Stimulated activated CD8-positive, alpha-beta memory T cell treated with anti-CD3 and anti-CD28 coated beads, Interleukin-7, amount 100 ng/mL, for 4 hours (primary cell): Measurements from ENCODE around the gene DYSF.

Experiments used
- DNase-seq, 2 donors: peaks; one replicate each; pipeline ENCODE4 v3.0.0-alpha.2; 2020; ENCODE audit warnings: low read depth in 2 of 2

DYSF gene

GRCh38 chr2:71552861-71553301 lies 99.5 kb downstream of the DYSF start:
- no peak for DNase-seq

DNA sequence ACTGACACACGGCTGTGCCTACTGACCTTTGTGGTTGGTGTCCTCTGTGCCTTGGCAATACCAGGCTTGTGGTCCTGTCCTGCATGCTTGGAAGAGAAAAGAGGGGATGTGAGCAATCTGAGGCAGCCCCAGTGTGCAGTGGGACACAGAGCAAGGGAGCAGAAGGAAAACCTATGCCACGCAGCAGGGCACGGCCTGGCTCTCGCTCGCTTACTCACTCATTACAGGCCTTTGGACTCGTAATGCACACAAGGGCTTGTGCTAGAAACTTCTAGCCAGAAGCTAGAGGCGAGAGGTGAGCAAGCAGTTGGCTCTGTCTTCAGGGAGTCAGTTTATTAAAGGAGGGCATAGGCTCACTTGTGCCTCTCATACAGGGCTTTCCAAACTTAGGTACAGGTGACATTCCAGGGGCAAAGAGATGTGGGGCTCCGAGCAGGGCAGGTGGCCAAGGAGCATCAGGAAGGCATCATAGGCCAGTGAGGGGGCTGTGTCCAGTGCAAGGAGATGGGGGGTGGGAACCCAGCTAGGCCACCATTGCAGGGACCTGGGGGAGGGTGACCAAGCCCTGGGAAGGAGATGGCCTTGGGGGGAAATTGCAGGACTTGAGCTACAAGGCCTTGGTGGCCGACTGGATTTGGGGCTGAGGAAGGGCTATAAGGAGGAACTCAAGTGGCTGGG lies 100.8 kb downstream of the DYSF start:
- no peak for DNase-seq

GRCh38 chr2:71554706-71555056 lies 101.3 kb downstream of the DYSF start:
- DNase-seq, result no peak

DNA sequence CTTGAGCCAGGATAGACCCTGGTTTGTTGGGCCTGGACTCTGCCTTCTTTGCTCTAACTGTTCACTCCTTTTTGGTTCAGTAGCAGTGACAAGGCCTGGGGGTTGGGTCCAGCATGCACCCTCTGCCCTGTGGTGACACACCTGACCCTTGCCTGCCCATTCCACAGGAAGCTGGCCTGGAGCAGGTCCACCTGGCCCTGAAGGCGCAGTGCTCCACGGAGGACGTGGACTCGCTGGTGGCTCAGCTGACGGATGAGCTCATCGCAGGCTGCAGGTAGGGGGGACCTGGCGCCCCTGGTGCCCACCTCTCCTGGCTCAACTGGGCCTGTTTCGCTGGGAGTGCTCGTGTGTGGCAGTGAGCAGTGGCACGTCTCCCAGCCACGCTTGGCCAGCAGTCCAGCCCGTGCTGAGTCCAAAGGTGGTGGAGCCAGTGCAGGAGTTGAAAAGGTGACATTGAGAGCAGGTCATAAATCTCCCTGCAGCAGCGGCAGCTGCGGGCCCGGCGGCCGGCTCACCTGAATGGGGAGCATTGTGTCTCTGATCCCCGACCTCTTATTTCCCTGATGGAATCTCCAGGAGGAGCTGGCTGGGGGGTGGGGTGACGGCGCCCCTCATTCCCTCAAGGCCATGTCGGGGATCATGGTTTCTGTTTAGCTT lies 102.6 kb downstream of the DYSF start:
- DNase-seq, result no peak

- DNase-seq, result no peak
Observed at GRCh38 chr2:71556692-71557250, 103.4 kb downstream of the DYSF start.

DNA sequence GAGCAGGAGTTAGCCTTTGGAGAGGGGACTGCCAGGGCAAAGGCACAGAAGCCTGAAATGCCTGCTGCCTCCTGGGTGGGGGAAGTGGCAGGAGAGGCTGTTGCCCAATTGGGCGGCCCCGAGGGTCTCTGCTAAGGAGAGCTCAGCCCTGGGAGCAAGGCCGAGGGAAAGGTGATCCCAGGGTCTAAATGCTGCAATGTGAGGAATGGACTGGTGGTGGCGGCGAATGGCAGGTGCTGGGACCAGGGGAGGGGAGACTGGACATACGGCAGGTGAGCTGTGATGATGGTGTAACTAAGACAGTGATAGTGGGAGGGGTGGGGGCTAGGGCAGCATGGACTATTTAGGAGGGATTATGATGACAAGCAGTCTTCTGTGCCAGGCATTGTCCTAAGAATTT lies 104.0 kb downstream of the DYSF start:
- DNase-seq, result no peak

DNA sequence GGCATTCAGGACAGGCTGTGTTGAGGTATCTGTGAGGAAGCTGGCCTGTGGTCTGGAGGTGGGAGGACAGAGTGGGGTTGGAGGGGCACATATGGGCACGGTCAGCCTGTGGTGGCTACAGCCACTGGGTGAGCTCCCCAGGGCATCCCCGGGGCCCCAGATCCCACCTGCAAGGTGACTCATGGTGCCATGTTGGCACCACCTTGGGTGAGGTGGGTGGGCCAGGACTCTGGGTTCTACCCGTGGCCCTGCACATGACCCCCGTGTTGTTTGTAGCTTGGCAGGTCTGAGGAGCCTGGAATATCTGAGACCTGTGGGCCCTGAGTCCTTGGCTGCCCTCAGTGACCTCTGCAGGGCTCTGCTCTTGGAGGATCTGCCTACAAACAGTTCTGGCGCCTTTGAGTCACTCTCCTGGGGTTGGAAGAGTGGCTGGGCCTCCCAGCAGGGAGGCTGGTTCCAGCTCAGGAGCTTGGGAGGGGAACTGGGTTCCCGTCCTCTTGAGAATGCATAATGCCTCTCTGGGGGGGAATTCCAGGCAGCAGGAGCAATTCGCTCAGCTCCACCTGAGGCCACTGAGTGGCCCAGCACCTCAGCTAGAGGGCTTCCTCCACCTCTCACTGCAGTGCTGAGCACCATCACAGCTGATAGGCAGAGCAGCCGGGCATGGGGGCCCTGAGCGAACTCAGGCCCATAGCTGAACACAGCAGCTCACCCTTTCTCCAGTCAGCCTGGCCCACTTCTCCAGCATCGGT lies 105.1 kb downstream of the DYSF start:
- DNase-seq, result no peak

DNA sequence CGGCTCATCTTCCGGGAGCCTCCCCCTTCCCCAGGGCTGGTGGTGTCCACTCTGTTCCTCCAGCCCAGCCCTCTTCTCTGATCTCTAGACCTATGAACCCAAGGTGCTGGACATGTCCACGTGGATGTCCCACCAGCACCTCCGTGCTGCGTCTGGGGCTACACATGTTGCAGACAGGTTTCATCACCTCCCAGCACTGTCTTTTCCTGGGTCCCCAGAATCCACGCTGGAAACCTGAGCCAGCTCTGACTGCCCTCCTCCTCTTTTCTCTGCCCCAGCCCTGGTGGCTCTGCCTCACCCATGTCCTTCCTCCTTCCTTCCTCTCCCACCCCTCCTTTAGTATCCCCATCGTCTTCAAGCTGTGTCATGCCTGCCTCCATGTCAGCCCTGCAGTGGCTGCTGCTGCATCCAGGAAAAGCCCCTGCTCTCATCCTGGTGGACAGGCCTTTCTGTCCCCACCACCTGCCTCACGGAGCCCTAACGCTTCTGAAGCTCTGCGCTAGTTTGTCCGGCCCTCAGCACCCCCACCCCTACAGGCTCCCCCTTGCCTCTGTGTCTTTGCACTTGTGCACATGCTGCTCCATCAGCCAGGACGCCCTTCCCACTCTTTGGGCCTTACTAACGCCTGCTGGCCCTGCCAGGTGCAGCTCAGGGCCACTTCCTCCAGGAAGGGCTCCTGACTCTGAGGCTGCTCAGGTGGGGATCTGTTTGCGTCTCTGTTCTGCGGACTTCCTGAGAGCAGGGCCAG lies 105.9 kb downstream of the DYSF start:
- DNase-seq, result no peak

DNA sequence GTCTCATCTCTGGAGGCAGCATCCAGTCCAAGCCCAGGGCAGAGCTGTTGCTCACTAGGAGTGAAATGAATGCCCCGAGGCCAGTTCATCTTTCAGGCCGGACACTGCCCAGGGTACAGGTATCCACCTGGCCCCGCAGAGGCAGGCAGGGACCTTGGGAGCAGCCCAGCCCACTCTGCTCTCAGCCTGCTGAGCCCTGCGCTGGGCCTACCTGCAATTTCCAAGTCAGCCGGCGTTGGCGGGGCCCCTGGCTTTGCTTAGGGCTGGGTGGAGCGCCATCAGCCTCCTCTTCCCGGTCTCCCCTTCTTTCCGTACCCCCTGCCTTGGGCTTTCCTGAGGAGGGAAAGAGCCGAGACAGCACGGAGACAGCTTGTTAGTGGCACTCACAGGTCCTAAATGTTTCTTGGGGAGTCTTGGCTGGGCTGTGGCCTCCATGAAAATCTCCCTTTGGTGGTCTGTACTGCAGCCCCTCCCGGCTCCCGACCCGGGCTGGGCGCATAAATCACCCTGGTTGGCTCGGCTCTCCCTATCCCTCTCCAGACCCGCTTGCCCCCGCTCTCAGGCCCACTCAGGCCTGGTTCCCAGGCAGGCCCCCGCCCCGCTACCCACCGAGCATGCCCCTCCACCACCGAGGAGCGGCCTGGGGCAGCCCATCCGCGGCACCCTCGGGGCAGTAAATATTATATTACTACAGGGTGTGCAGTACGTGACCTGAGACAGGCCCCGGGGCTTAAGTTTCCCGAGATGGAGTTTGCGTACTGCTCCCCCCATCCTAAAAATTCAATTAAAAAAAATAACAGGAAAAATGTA lies 106.7 kb downstream of the DYSF start:
- DNase-seq, result no peak

- no peak for DNase-seq
Observed at GRCh38 chr2:71560638-71561011, 107.3 kb downstream of the DYSF start.

- DNase-seq, result no peak
Observed at GRCh38 chr2:71561441-71562267, 108.3 kb downstream of the DYSF start.

DNA sequence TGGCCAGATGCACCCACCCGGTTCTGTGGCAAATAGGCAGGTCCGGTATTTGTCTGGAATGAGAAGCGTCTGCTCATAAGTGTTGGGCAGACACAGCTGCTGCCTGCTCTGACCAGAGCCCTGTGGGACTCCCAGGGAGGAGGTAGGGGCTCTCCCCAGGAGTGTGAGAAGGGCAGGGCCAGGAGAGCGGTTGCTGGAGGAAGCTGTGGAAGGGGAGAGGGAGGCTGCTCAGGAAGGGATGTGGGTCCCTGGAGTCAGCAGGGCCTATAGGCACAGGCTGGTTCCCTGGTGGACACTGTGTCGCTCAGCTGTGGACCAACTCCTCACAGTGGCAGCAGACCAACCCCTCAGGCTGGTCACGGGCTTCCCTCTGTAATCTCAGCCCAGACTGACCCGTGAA lies 109.2 kb downstream of the DYSF start:
- no peak for DNase-seq

DNA sequence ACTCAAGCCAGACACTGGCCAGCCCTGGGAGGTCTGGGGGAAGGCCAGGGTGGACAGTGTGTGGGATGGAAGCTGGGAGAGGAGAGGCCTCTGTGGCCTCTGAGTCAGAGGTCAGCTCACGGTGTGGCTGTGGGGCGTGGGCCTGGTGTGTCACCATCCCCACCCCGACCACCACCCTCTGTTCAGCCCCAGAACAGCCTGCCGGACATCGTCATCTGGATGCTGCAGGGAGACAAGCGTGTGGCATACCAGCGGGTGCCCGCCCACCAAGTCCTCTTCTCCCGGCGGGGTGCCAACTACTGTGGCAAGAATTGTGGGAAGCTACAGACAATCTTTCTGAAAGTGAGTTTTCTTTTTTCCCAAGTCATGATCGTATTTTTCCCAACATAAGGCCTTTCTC lies 110.5 kb downstream of the DYSF start:
- DNase-seq, result no peak

- DNase-seq, result no peak
Observed at GRCh38 chr2:71564361-71564760, 111.0 kb downstream of the DYSF start.

GRCh38 chr2:71564790-71565189 lies 111.4 kb downstream of the DYSF start:
- DNase-seq, result no peak

GRCh38 chr2:71566372-71566771 lies 113.0 kb downstream of the DYSF start:
- DNase-seq, result no peak

GRCh38 chr2:71567625-71568024 lies 114.3 kb downstream of the DYSF start:
- no peak for DNase-seq

GRCh38 chr2:71568103-71568502 lies 114.7 kb downstream of the DYSF start:
- DNase-seq, result no peak

GRCh38 chr2:71570511-71570910 lies 117.2 kb downstream of the DYSF start:
- no peak for DNase-seq

DNA sequence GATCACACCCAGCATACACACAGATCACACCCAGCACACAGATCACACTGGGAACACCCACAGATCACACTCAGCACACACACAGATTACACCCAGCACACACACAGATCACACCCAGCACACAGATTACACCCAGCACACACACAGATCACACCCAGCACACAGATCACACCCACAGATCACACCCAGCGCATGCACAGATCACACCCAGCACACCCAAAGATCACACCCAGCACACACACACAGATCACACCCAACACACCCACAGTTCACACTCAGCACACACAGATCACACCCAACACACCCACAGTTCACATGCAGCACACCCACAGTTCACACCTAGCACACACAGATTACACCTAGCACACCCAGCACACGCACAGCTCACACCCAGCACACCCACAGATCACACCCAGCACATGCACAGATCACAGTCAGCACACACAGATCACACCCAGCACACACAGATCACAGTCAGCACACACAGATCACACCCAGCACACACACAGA lies 117.6 kb downstream of the DYSF start:
- DNase-seq, result no peak
